GM23338 (cell line): ENCODE data around the gene ST6GALNAC1. TPM values are rescaled to one million over a fixed set of nuclear protein-coding genes. Genes with fewer than 3 reads are reported as not detected.

Experiments used
- ATAC-seq: fragments of 200-7000 bp; cut with Tn5 transposase; 3 replicates; pipeline ENCODE4 v1.9.1; 2020
- DNase-seq: peaks from one replicate; pipeline ENCODE4 v3.0.0-alpha.2; 2015; ENCODE audit warnings: low spot score
- H2AFZ ChIP-seq: fragments of 200-600 bp; sonication (generic); 2 replicates; pipeline ENCODE4 v1.8.0; 2016; ENCODE audit warnings: antibody characterized with exemption, mild to moderate bottlenecking, moderate library complexity
- H3F3A ChIP-seq: fragments of 200-600 bp; sonication (generic); replicated peaks from 2 replicates; pipeline ENCODE4 v1.8.0; 2017; ENCODE audit warnings: antibody characterized with exemption, mixed run types, low read depth
- H3K27ac ChIP-seq: fragments of 200-600 bp; sonication (generic); 2 replicates; pipeline ENCODE4 v1.6.1; 2016; ENCODE audit warnings: low read depth
- H3K27me3 ChIP-seq: fragments of 200-600 bp; sonication (generic); 2 replicates; pipeline ENCODE4 v1.8.0; 2016; ENCODE audit warnings: mild to moderate bottlenecking, mixed run types, moderate library complexity; ENCODE audit not compliant: insufficient read depth
- H3K36me3 ChIP-seq: fragments of 200-600 bp; sonication (generic); 2 replicates; pipeline ENCODE4 v1.8.0; 2016; ENCODE audit warnings: mild to moderate bottlenecking; ENCODE audit not compliant: insufficient read depth
- H3K4me1 ChIP-seq: fragments of 200-600 bp; sonication (generic); 2 replicates; pipeline ENCODE4 v1.8.0; 2016; ENCODE audit warnings: mild to moderate bottlenecking, moderate library complexity; ENCODE audit not compliant: insufficient read depth
- H3K4me2 ChIP-seq: fragments of 200-600 bp; sonication (generic); 2 replicates; pipeline ENCODE4 v1.7.1; 2017; ENCODE audit warnings: mixed run types
- H3K4me3 ChIP-seq: fragments of 200-600 bp; sonication (generic); 2 replicates; pipeline ENCODE4 v1.6.1; 2016; ENCODE audit warnings: mixed run types
- H3K79me2 ChIP-seq: fragments of 200-600 bp; sonication (generic); replicated peaks from 2 replicates; pipeline ENCODE4 v1.8.0; 2017; ENCODE audit warnings: mild to moderate bottlenecking; ENCODE audit not compliant: insufficient read depth
- H3K9me2 ChIP-seq: fragments of 200-600 bp; sonication (generic); 2 replicates; pipeline ENCODE4 v1.8.0; 2017; ENCODE audit not compliant: insufficient read depth
- H4K20me1 ChIP-seq: fragments of 200-600 bp; sonication (generic); replicated peaks from 2 replicates; pipeline ENCODE4 v1.8.0; 2017; ENCODE audit warnings: mild to moderate bottlenecking; ENCODE audit not compliant: insufficient read depth
- H3K27ac Mint-ChIP-seq: 2 replicates; pipeline ENCODE4 v1.8.0; 2020; ENCODE audit warnings: inconsistent platforms, mild to moderate bottlenecking, moderate library complexity, mixed read lengths
- H3K27me3 Mint-ChIP-seq: 3 replicates; pipeline ENCODE4 v1.8.0; 2022; ENCODE audit warnings: low read depth, mild to moderate bottlenecking, moderate library complexity, mixed read lengths, inconsistent platforms; ENCODE audit not compliant: insufficient read depth, poor library complexity
- H3K36me3 Mint-ChIP-seq: 3 replicates; pipeline ENCODE4 v1.8.0; 2021; ENCODE audit warnings: low read depth, mild to moderate bottlenecking, inconsistent platforms, moderate library complexity, mixed read lengths
- H3K4me1 Mint-ChIP-seq: 3 replicates; pipeline ENCODE4 v1.8.0; 2020; ENCODE audit warnings: mild to moderate bottlenecking, inconsistent platforms, mixed read lengths
- H3K4me3 Mint-ChIP-seq: 3 replicates; pipeline ENCODE4 v1.8.0; 2021; ENCODE audit warnings: moderate library complexity, mild to moderate bottlenecking, inconsistent platforms, mixed read lengths
- H3K9me3 Mint-ChIP-seq: 3 replicates; pipeline ENCODE4 v1.8.0; 2020; ENCODE audit warnings: moderate library complexity, mild to moderate bottlenecking, inconsistent platforms, mixed read lengths
- CREB1 ChIP-seq: fragments of 250-450 bp; sonication (Bioruptor Pico); IDR thresholded peaks from 2 replicates; pipeline ENCODE4 v1.5.0; 2020; ENCODE audit warnings: low read depth, mild to moderate bottlenecking, moderate library complexity
- ZNF462 ChIP-seq: fragments of 250-450 bp; sonication (Bioruptor Pico); IDR thresholded peaks from 2 replicates; pipeline ENCODE4 v1.5.0; 2020; ENCODE audit warnings: mild to moderate bottlenecking, moderate library complexity
- polyA plus RNA-seq: library from polyadenylated mRNA; unstranded; fragments of >200 nt; fragmentation: Nextera tagmentation; extraction: Ambion mirVana; gene quantifications from 2 replicates; pipeline ENCODE4 v1.2.1, GENCODE V29; 2016
- total RNA-seq: library from RNA; depleted of rRNA; stranded (reverse); fragments of >200 nt; shearing (Covaris generic); gene quantifications from 2 replicates; pipeline ENCODE4 v1.2.3, GENCODE V29; 2014
- TF ChIP-seq, protein P1 (sequence below), 2 experiments: fragments of 200-600 bp in 1 of 2; sonication (generic) in 1 of 2; conservative IDR thresholded peaks; 2 replicates each; pipeline versions ENCODE4 v1.5.1 to v1.6.1; 2016 to 2017; ENCODE audit warnings: antibody characterized with exemption in 2 of 2, low read depth in 2 of 2, mild to moderate bottlenecking in 2 of 2, moderate library complexity in 1 of 2

ST6GALNAC1 gene
- total and polyA plus RNA-seq, 2 experiments from 2014 or later = not detected

DNA sequence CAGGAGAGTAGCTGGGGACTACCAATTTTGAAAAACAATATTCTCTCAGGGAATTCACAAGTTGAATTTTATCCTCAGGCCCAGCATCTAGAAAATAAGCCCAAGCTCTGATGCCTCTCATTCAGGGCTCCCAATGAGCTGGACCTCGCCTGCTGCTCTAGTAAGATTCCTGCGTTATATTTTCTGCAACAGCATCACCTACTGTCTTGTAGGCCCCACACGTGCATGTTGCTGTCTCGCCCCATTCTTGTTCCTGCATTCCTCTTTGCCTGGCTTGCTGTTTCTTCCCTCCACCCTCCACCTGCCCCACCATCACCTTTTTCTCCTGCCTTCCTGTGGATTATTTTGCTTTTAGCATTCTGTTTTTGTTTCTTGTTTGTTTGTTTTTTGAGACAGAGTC is 49.6 kb downstream of the ST6GALNAC1 start:
- Histone ChIP-seq H3K27ac (no peak overlapping the region), H3K4me2 (no peak overlapping the region), H3K79me2 (no peaks in the 10 kb centered on the region), H3K4me1 (no peaks in the 10 kb centered on the region), H3K4me3 (no peak overlapping the region), H4K20me1 (no peaks in the 10 kb centered on the region), H3K27me3 (no peaks in the 10 kb centered on the region; the same call in 1 of the 2 replicates), H3F3A (no peaks in the 10 kb centered on the region), H2AFZ (0 out of 2 replicates have a peak overlapping the region, but pooled peaks have one; percentile 28), H3K9me2 (no peaks in the 10 kb centered on the region), H3K36me3 (no peaks in the 10 kb centered on the region)
- Mint-ChIP-seq H3K27ac (no peak overlapping the region), H3K9me3 (no peaks in the 10 kb centered on the region; the same call in 2 of the 3 replicates), H3K27me3 (peaks cover 4% of the 10 kb centered on the region), H3K36me3 (no peaks in the 10 kb centered on the region), H3K4me1 (peaks cover 6% of the 10 kb centered on the region), H3K4me3 (no peak overlapping the region)
- DNase-seq (no peak), ATAC-seq (peak; percentile 35; the same call in 2 of the 3 replicates)
- TF ChIP-seq, protein P1, sequence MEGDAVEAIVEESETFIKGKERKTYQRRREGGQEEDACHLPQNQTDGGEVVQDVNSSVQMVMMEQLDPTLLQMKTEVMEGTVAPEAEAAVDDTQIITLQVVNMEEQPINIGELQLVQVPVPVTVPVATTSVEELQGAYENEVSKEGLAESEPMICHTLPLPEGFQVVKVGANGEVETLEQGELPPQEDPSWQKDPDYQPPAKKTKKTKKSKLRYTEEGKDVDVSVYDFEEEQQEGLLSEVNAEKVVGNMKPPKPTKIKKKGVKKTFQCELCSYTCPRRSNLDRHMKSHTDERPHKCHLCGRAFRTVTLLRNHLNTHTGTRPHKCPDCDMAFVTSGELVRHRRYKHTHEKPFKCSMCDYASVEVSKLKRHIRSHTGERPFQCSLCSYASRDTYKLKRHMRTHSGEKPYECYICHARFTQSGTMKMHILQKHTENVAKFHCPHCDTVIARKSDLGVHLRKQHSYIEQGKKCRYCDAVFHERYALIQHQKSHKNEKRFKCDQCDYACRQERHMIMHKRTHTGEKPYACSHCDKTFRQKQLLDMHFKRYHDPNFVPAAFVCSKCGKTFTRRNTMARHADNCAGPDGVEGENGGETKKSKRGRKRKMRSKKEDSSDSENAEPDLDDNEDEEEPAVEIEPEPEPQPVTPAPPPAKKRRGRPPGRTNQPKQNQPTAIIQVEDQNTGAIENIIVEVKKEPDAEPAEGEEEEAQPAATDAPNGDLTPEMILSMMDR (conservative IDR thresholded peaks at IDR 0.05; ENCODE audit: low read depth in 2 of 2) = peak in 1 of 2 experiments; percentile 23; a peak in 1 of 4 replicates
- no peak for TF ChIP-seq ZNF462 (CRISPR knock-in tag)

DNA sequence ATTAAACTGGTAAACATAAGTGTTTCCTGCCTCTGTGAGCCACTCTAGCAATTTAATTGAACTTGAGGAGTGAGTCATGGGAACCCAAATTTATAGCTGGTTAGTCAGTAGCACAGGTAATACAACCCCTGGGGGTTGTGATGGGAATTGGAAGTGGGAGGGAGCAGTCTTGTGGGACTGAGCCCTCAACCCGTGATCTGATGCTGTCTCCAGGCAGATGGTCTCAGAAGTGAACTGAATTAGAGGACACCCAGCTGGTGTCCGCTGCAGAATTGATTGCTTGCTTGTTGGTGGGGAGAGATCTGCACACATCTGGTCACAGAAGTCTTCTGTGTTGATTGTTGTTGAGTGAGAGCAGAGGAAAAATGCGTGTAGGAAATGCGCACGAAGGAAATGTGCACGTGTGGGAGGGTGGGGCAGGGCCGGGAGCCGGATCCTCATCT is 50.2 kb downstream of the ST6GALNAC1 start:
- H3K27ac ChIP-seq = no peak overlapping the region
- TF ChIP-seq CREB1 (CRISPR knock-in tag) = no peak
- TF ChIP-seq, protein P1 (conservative IDR thresholded peaks at IDR 0.05; ENCODE audit: low read depth in 2 of 2) = 0 out of 4 replicates have a peak, but pooled peaks of 1 of the 2 experiments have one; percentile 14
- H3K27me3 ChIP-seq = peaks cover 4% of the 10 kb centered on the region
- H3F3A ChIP-seq = no peaks in the 10 kb centered on the region
- H3K4me2 ChIP-seq = no peak overlapping the region
- no peaks in the 10 kb centered on the region for H3K36me3 Mint-ChIP-seq
- no peak overlapping the region for H2AFZ ChIP-seq
- no peaks in the 10 kb centered on the region for H3K79me2 ChIP-seq
- DNase-seq = peak; percentile 40
- no peaks in the 10 kb centered on the region for H3K4me1 ChIP-seq
- H3K9me2 ChIP-seq = no peaks in the 10 kb centered on the region
- H3K4me3 Mint-ChIP-seq = no peak overlapping the region
- ATAC-seq = peak; percentile 50; the same call in 2 of the 3 replicates
- H3K36me3 ChIP-seq = no peaks in the 10 kb centered on the region
- no peaks in the 10 kb centered on the region; the same call in 1 of the 3 replicates for H3K9me3 Mint-ChIP-seq
- peaks cover 6% of the 10 kb centered on the region for H3K4me1 Mint-ChIP-seq
- H3K27me3 Mint-ChIP-seq = peaks cover 6% of the 10 kb centered on the region
- no peaks in the 10 kb centered on the region; the same call in 1 of the 2 replicates for H4K20me1 ChIP-seq
- H3K27ac Mint-ChIP-seq = no peak overlapping the region
- H3K4me3 ChIP-seq = no peak overlapping the region
